Transverse colon (tissue), 4 donors: ENCODE data around the gene CLDN22. TPM values are rescaled to one million over a fixed set of nuclear protein-coding genes. Genes with fewer than 3 reads are reported as not detected.

Experiments
- DNase-seq: peaks from one replicate; pipeline ENCODE4 v3.0.0-alpha.2; 2019
- H3K27ac ChIP-seq, 4 donors: fragments of 200-600 bp; sonication (generic); 2 replicates each; pipeline ENCODE4 v1.5.1; 2016 to 2018; ENCODE audit warnings: inconsistent platforms in 4 of 4
- H3K27me3 ChIP-seq: fragments of 200-600 bp; sonication (generic); 2 replicates; pipeline ENCODE4 v1.5.1; 2017; ENCODE audit warnings: inconsistent platforms
- H3K36me3 ChIP-seq, 4 donors: fragments of 200-600 bp; sonication (generic); 2 replicates each; pipeline ENCODE4 v1.5.1; 2017 to 2019; ENCODE audit warnings: inconsistent platforms in 4 of 4
- H3K4me1 ChIP-seq, 4 donors: fragments of 200-600 bp; sonication (generic); 2 replicates each; pipeline ENCODE4 v1.5.1; 2017 to 2020; ENCODE audit warnings: inconsistent platforms in 4 of 4
- H3K4me3 ChIP-seq, 4 donors: fragments of 200-600 bp; sonication (generic); 1 replicate in 1 of 4; 2 replicates in 3 of 4; pipeline versions ENCODE4 v1.5.1 to v1.6.1; 2017 to 2019; ENCODE audit warnings: inconsistent platforms in 4 of 4
- H3K9me3 ChIP-seq, 2 donors: fragments of 200-600 bp; sonication (generic); 2 replicates each; pipeline ENCODE4 v1.5.1; 2017 to 2019; ENCODE audit warnings: inconsistent platforms in 2 of 2
- CTCF ChIP-seq, 5 experiments: fragments of 200-600 bp in 3 of 5; fragments of 450-650 bp in 2 of 5; sonication (generic) in 3 of 5; IDR thresholded peaks; 1 replicate in 2 of 5; 2 replicates in 3 of 5; pipeline ENCODE4 v1.5.1; 2016 to 2017; ENCODE audit warnings: antibody characterized with exemption in 5 of 5, inconsistent platforms in 3 of 5, mild to moderate bottlenecking in 2 of 5, moderate library complexity in 1 of 5
- EP300 ChIP-seq: sonication (generic); formaldehyde crosslinking; IDR thresholded peaks from one replicate; pipeline ENCODE4 v1.6.1; 2017; ENCODE audit warnings: antibody characterized with exemption, low read depth
- POLR2A ChIP-seq: fragments of 450-650 bp; IDR thresholded peaks from one replicate; pipeline ENCODE4 v1.6.1; 2016; ENCODE audit warnings: antibody characterized with exemption, mild to moderate bottlenecking, moderate library complexity
- POLR2AphosphoS5 ChIP-seq, 3 donors: sonication (generic); formaldehyde crosslinking; IDR thresholded peaks; one replicate each; pipeline ENCODE4 v1.6.1; 2016; ENCODE audit warnings: antibody characterized with exemption in 3 of 3
- WGBS, 2 donors: methylation state at CpG; one replicate each; pipeline ENCODE4 v1.1.5; 2018; ENCODE audit warnings: low coverage in 1 of 2; 5-methylcytosine and 5-hydroxymethylcytosine counted together
- in situ Hi-C, 4 donors: fragments of 200-750 bp; cut with MboI; loops; one replicate each; pipeline versions ENCODE4 v1.15.0 to v1.15.1; 2017; ENCODE audit warnings: low sequenced_read_pairs in 3 of 4, low pct_ligation_motif_present in 1 of 4, low pct_unique_long_range_greater_than_20kb in 1 of 4
- intact Hi-C: fragments of 100-400 bp; cut with DNase I; formaldehyde crosslinking; loops from one replicate; pipeline ENCODE4 v1.15.1; 2023; ENCODE audit warnings: low total_unique reads
- total RNA-seq, 4 donors: library from RNA; depleted of rRNA; stranded (reverse); fragments of >200 nt; gene quantifications; one replicate each; pipeline ENCODE4 v1.1.0, GENCODE V29; 2016

The CLDN22 gene
- total RNA-seq, 4 donors from 2014 or later = not detected

GRCh38 chr4:183284258-183284785, 35.8 kb downstream of the CLDN22 start:
- intact Hi-C loops = no loop called here
- 60 to 65% methylated on average over 5 to 12 of the region's 12 CpGs for WGBS, 2 donors
- in situ Hi-C loops = no loop called here
- Histone ChIP-seq H3K4me1 (peaks cover 0 to 6% (median 0%) of the 10 kb centered on the region in 4 donors), H3K9me3 (no peaks in the 10 kb centered on the region), H3K4me3 (no peak overlapping the region), H3K27me3 (no peaks in the 10 kb centered on the region), H3K27ac (no peak overlapping the region), H3K36me3 (no peaks in the 10 kb centered on the region)
- TF ChIP-seq POLR2AphosphoS5 (IDR thresholded peaks at IDR 0.05) (no peak), CTCF (IDR thresholded peaks at IDR 0.05) (no peak), EP300 (no peak), POLR2A (no peak)
- DNase-seq = no peak

GRCh38 chr4:183276106-183276505, 44.0 kb downstream of the CLDN22 start:
- no peak overlapping the region for H3K27ac ChIP-seq
- in situ Hi-C loops = no loop called here
- intact Hi-C loops = no loop called here
- TF ChIP-seq EP300 (no peak), POLR2A (no peak), CTCF (IDR thresholded peaks at IDR 0.05) (no peak), POLR2AphosphoS5 (IDR thresholded peaks at IDR 0.05) (no peak)
- H3K9me3 ChIP-seq = peaks cover 14 to 24% of the 10 kb centered on the region in 2 donors
- H3K36me3 ChIP-seq = peaks cover 0 to 16% (median 0%) of the 10 kb centered on the region in 4 donors
- 41 to 54% methylated on average over 1 of the region's 1 CpG for WGBS, 2 donors
- H3K27me3 ChIP-seq = no peaks in the 10 kb centered on the region
- no peak for DNase-seq
- no peak overlapping the region for H3K4me3 ChIP-seq
- H3K4me1 ChIP-seq = no peaks in the 10 kb centered on the region

GRCh38 chr4:183272384-183272783, 47.7 kb downstream of the CLDN22 start:
- Histone ChIP-seq H3K4me3 (no peak overlapping the region), H3K36me3 (peaks cover 0 to 21% (median 0%) of the 10 kb centered on the region in 4 donors), H3K27ac (no peak overlapping the region), H3K9me3 (peaks cover 14 to 24% of the 10 kb centered on the region in 2 donors), H3K27me3 (no peaks in the 10 kb centered on the region), H3K4me1 (no peaks in the 10 kb centered on the region)
- in situ Hi-C loops = no loop called here
- no peak for TF ChIP-seq POLR2AphosphoS5 (IDR thresholded peaks at IDR 0.05)
- TF ChIP-seq POLR2A = no peak
- TF ChIP-seq EP300 = no peak
- no peak for TF ChIP-seq CTCF (IDR thresholded peaks at IDR 0.05)
- intact Hi-C loops = no loop called here
- no peak for DNase-seq
- 69 to 82% methylated on average over 3 of the region's 3 CpGs for WGBS, 2 donors

- DNase-seq = no peak
- in situ Hi-C loops = loop anchor here in 2 of 4 donors (10.0 kb wide), 2 partner anchors 324 to 334 kb away; no protein-coding TSS in a partner anchor
- Histone ChIP-seq H3K9me3 (no peaks in the 10 kb centered on the region), H3K27me3 (no peaks in the 10 kb centered on the region), H3K36me3 (peaks cover 0 to 5% (median 0%) of the 10 kb centered on the region in 4 donors), H3K27ac (no peak overlapping the region), H3K4me1 (no peaks in the 10 kb centered on the region), H3K4me3 (no peak overlapping the region)
- WGBS, 2 donors = 85 to 100% methylated on average over 1 to 9 of the region's 9 CpGs
- intact Hi-C loops = no loop called here
- TF ChIP-seq POLR2AphosphoS5 (IDR thresholded peaks at IDR 0.05) (no peak), EP300 (no peak), CTCF (IDR thresholded peaks at IDR 0.05) (no peak), POLR2A (no peak)
Measured at GRCh38 chr4:183268556-183268955, 51.5 kb downstream of the CLDN22 start.

Other genes with a start within 250 kb of the CLDN22 start
- 10 to 100 TPM in 1 of 4 donors, 1 to 10 TPM in 3; 6.6 to 79.7 (median 9.4) TPM for gene WWC2, start 221.0 kb downstream of the CLDN22 start, total RNA-seq
- not detected for gene CLDN24, start 2.1 kb upstream of the CLDN22 start, total RNA-seq
- 10 to 100 TPM; 13.9 to 26.2 (median 24.7) TPM for gene CDKN2AIP, start 124.4 kb upstream of the CLDN22 start, total RNA-seq
- gene ING2, start 184.8 kb upstream of the CLDN22 start, total RNA-seq = 10 to 100 TPM in 2 of 4 donors, not detected in 2; 15.4 to 16.9 TPM